Parathyroid adenoma (tissue), 2 donors: ENCODE measurements around the gene L3MBTL4.

Experiments used
- H2AFZ ChIP-seq: fragments of 300-600 bp; sonication (generic); one replicate; pipeline ENCODE4 v1.7.0; 2017; ENCODE audit warnings: antibody characterized with exemption, mild to moderate bottlenecking
- H3K27ac ChIP-seq: fragments of 300-600 bp; sonication (generic); one replicate; pipeline ENCODE4 v1.7.0; 2017
- H3K27me3 ChIP-seq: fragments of 300-600 bp; sonication (generic); one replicate; pipeline ENCODE4 v1.7.0; 2017; ENCODE audit warnings: low read length; ENCODE audit not compliant: control insufficient read depth, insufficient read depth
- H3K36me3 ChIP-seq: fragments of 300-600 bp; sonication (generic); one replicate; pipeline ENCODE4 v1.7.0; 2017; ENCODE audit warnings: low read length; ENCODE audit not compliant: control insufficient read depth, insufficient read depth
- H3K4me1 ChIP-seq: fragments of 300-600 bp; sonication (generic); one replicate; pipeline ENCODE4 v1.7.0; 2017; ENCODE audit warnings: control low read depth
- H3K4me2 ChIP-seq: fragments of 300-600 bp; sonication (generic); one replicate; pipeline ENCODE4 v1.7.0; 2017; ENCODE audit warnings: low read length
- H3K4me3 ChIP-seq: fragments of 300-600 bp; sonication (generic); one replicate; pipeline ENCODE4 v1.7.0; 2017; ENCODE audit warnings: low read depth, low read length
- H3K79me2 ChIP-seq: fragments of 300-600 bp; sonication (generic); one replicate; pipeline ENCODE4 v1.7.0; 2017; ENCODE audit warnings: control low read depth
- H3K9ac ChIP-seq: fragments of 300-600 bp; sonication (generic); one replicate; pipeline ENCODE4 v1.7.0; 2017; ENCODE audit warnings: mild to moderate bottlenecking
- H3K9me3 ChIP-seq: fragments of 300-600 bp; sonication (generic); one replicate; pipeline ENCODE4 v1.7.0; 2017; ENCODE audit warnings: low read length; ENCODE audit not compliant: control insufficient read depth
- CTCF ChIP-seq: fragments of 300-600 bp; sonication (generic); IDR thresholded peaks from one replicate; pipeline ENCODE4 v1.7.0; 2017; ENCODE audit warnings: antibody characterized with exemption, mild to moderate bottlenecking
- donor health status: primary hyperparathyroidism.

The L3MBTL4 gene

GRCh38 chr18:6374340-6374739, 40.4 kb downstream of the L3MBTL4 start:
- Histone ChIP-seq H3K36me3 (no peaks in the 10 kb centered on the region), H3K27ac (no peak overlapping the region), H3K4me1 (peaks cover 20% of the 10 kb centered on the region), H2AFZ (no peak overlapping the region), H3K27me3 (no peaks in the 10 kb centered on the region), H3K4me2 (no peak overlapping the region), H3K4me3 (no peak overlapping the region), H3K9me3 (no peaks in the 10 kb centered on the region), H3K9ac (no peak overlapping the region), H3K79me2 (peaks cover 3% of the 10 kb centered on the region)
- TF ChIP-seq CTCF = no peak

GRCh38 chr18:6373187-6373586, 41.5 kb downstream of the L3MBTL4 start:
- TF ChIP-seq CTCF = no peak
- Histone ChIP-seq H3K9me3 (no peaks in the 10 kb centered on the region), H3K4me3 (no peak overlapping the region), H3K4me1 (peaks cover 20% of the 10 kb centered on the region), H3K4me2 (no peak overlapping the region), H3K27ac (no peak overlapping the region), H3K9ac (no peak overlapping the region), H3K36me3 (no peaks in the 10 kb centered on the region), H3K27me3 (no peaks in the 10 kb centered on the region), H2AFZ (no peak overlapping the region), H3K79me2 (peaks cover 7% of the 10 kb centered on the region)

- peak; percentile 20 for TF ChIP-seq CTCF
- Histone ChIP-seq H3K27me3 (no peaks in the 10 kb centered on the region), H3K9ac (no peak overlapping the region), H2AFZ (peak overlapping the region; percentile 79), H3K4me3 (no peak overlapping the region), H3K79me2 (peaks cover 13% of the 10 kb centered on the region), H3K9me3 (no peaks in the 10 kb centered on the region), H3K27ac (peak overlapping the region; percentile 79), H3K4me2 (peak overlapping the region; percentile 56), H3K4me1 (peaks cover 33% of the 10 kb centered on the region), H3K36me3 (no peaks in the 10 kb centered on the region)
Measured at GRCh38 chr18:6370886-6371635, 43.6 kb downstream of the L3MBTL4 start.

DNA sequence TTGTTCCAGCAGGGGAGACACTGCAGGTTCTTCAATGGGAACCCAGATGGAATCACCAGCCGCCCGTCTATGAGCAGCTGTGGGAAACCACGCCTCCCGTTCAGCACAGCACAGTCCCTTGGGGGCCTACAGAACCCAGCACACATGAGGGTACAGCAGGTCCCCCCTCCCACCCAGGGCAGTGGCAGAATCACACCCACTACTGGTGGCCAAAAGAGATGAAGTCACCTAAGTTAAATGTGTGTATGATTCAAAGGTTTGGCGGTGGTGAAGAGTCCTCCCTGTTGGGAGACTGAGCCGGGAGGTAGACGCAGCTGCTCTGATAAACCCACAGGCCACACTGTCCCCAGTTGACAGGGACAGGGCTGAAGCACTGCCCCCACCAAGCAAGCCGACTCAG, 44.3 kb downstream of the L3MBTL4 start:
- H3K27me3 ChIP-seq = no peaks in the 10 kb centered on the region
- no peak for TF ChIP-seq CTCF

GRCh38 chr18:6368017-6368416, 46.7 kb downstream of the L3MBTL4 start:
- Histone ChIP-seq H2AFZ (no peak overlapping the region), H3K4me1 (peaks cover 37% of the 10 kb centered on the region), H3K36me3 (no peaks in the 10 kb centered on the region), H3K4me3 (no peak overlapping the region), H3K79me2 (peaks cover 22% of the 10 kb centered on the region), H3K27me3 (no peaks in the 10 kb centered on the region), H3K9ac (no peak overlapping the region), H3K9me3 (no peaks in the 10 kb centered on the region), H3K4me2 (no peak overlapping the region), H3K27ac (no peak overlapping the region)
- no peak for TF ChIP-seq CTCF

More for the DNA sequence above, 44.3 kb downstream of the L3MBTL4 start:
- no peak overlapping the region for H3K4me3 ChIP-seq
- H3K9me3 ChIP-seq = no peaks in the 10 kb centered on the region
- H3K4me2 ChIP-seq = no peak overlapping the region
- peak overlapping the region; percentile 79 for H3K27ac ChIP-seq
- H3K4me1 ChIP-seq = peaks cover 37% of the 10 kb centered on the region
- no peak overlapping the region for H3K9ac ChIP-seq
- H2AFZ ChIP-seq = peak overlapping the region; percentile 79
- no peaks in the 10 kb centered on the region for H3K36me3 ChIP-seq
- H3K79me2 ChIP-seq = peaks cover 13% of the 10 kb centered on the region
